IPS DF 19.7 (cell line): Measurements from ENCODE around the gene KIAA1958.

ENCODE experiments used
- DNase-seq: peaks from one replicate; pipeline ENCODE4 v3.0.0-alpha.2; 2013; ENCODE audit warnings: low read depth, low spot score

Gene KIAA1958, protein sequence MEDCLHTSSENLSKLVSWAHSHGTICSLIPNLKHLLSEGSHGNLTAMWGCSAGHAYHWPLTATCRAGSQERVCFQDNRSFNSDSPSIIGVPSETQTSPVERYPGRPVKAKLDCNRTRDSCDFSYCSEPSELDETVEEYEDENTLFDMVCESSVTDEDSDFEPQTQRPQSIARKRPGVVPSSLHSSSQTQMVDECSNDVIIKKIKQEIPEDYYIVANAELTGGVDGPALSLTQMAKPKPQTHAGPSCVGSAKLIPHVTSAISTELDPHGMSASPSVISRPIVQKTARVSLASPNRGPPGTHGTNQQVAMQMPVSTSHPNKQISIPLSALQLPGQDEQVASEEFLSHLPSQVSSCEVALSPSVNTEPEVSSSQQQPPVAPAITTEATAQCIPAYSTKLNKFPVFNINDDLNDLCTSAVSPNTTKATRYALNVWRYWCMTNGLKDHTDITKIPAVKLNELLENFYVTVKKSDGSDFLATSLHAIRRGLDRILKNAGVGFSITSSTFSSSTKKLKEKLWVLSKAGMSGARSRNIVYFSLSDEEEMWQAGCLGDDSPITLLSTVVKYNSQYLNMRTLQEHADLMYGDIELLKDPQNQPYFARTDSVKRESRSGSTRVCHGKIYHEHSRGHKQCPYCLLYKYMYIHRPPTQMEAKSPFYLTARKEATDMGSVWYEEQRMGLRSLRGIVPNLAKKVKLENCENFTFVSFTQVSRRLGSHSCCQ

GRCh38 chr9:112486221-112487007 is at the start of gene KIAA1958:
Gene KIAA1958, plus strand, starts transcription at chr9:112486827. Its CDS starts 87,254 bp downstream, at chr9:112574081.
- peak; percentile 69 for DNase-seq

- DNase-seq, result no peak
These were observed 49.2 kb upstream of the KIAA1958 start for GRCh38 chr9:112437406-112437805.

- DNase-seq, result no peak
These were observed 47.5 kb upstream of the KIAA1958 start for GRCh38 chr9:112439171-112439570.

DNA sequence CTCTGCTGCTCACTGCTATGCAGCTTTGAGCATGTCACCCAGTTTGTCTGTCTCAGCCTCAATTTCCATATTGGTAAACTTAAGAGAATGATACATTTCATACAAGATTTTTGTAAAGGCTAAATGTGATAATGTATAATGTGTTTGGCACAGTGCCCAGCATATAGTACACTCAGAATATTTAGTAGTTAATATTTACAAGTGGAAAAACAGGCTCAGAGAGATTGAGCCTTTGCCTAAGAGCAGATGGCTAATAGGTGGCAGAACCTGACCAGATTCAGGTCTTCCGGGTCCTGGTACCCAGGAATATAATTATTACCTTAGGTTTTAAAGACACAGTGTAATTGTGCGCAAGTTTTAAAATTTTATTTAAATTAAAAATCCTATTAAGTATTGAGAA is 46.8 kb upstream of the KIAA1958 start:
- no peak for DNase-seq

DNA sequence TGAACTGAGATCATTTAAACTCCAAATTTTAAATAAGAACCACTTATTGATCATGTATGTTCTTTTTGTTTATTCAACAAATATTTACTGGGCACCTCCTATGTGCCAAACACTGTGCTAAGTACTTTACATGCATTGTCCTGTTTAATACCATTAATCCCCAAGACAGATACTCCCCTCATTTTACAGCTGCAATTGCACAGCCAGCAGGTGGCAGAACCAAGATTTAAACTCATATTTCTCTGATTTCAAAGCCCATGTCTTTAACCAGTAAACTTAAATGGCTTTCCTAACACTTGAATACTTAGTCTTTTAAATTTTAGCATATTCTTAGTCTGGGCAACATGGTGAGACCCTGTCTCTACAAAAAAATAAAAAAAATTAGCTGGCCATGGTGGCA is 43.4 kb upstream of the KIAA1958 start:
- DNase-seq, result no peak

DNA sequence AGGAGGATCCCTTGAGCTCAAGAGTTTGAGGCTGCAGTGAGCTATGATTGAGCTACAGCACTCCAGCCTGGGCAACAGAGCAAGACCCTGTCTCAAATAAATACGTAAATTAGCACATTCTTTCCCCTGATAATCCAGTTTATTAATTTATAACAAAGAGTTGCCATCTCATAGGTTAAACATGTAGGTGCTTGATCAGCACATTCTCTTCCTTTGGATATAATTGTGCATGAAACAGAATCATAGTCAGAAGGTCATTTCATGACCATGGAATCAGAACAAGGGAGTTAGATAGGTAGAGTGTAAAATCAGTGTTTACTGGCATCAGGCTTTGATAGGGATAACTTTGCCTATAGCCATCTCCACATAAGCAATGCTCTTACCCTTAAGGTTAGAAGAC is 43.0 kb upstream of the KIAA1958 start:
- no peak for DNase-seq

DNA sequence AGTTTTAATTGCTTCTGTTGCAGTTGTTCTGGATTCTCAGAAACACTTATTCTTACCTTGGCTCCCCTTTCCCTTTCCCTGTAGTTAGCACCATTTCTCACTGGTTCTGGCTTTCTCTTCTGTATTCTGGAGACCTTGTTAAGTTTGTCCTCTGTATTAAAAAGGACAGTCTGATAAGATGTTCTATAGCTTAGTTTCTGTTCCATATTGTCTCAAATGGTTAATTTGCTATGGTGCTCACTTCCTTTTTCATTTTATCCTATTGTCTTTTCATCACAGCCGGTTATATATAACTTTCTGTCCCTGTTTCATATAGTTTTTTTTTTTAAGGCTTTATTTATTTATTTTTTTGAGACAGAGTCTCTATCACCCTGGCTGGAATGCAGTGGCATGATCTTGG is 41.4 kb upstream of the KIAA1958 start:
- DNase-seq, result no peak

GRCh38 chr9:112446080-112446479 is 40.5 kb upstream of the KIAA1958 start:
- no peak for DNase-seq

- no peak for DNase-seq
These were observed 40.1 kb upstream of the KIAA1958 start for GRCh38 chr9:112446526-112446925.

GRCh38 chr9:112447283-112447761 is 39.3 kb upstream of the KIAA1958 start:
- DNase-seq, result no peak

DNA sequence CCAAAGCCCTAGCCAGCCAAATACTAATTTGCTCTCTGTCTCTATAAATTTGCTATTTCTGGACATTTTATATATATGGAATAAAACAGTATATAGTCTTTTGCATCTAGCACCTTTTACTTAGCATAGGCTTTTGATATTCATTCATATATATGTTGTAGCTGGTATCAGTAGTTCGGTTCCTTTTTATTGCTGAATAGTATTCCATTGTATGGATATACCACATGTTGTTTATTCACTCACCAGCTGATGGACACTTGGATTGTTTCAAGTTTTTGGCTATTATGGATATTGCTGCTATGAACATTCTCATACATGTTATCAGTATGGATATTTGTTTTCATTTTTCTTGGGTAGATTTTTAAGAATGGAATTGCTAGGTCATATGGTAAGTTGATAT is 23.8 kb upstream of the KIAA1958 start:
- no peak for DNase-seq

DNA sequence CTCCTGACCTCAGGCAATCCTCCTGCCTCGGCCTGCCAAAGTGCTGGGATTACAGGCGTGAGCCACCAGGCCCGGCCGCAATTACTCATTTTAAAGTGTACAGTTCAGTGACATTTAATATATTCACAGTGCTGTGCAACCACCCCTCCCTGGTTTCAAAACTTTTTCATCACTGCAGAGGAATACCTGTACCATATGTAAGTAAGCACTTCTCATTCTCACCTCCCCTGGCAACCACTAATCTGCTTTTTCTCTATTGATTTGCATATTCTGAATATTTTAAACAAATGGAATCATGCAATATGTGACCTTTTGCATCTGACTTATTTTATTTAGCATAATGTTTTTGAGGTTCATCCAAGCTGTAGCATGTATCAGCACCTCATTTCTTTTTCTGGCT is 21.3 kb upstream of the KIAA1958 start:
- no peak for DNase-seq

- DNase-seq, result no peak
These were observed 13.6 kb upstream of the KIAA1958 start for GRCh38 chr9:112472996-112473395.

GRCh38 chr9:112473986-112474385 is 12.6 kb upstream of the KIAA1958 start:
- DNase-seq, result no peak

- DNase-seq, result no peak
These were observed 11.3 kb upstream of the KIAA1958 start for GRCh38 chr9:112475318-112475717.

DNA sequence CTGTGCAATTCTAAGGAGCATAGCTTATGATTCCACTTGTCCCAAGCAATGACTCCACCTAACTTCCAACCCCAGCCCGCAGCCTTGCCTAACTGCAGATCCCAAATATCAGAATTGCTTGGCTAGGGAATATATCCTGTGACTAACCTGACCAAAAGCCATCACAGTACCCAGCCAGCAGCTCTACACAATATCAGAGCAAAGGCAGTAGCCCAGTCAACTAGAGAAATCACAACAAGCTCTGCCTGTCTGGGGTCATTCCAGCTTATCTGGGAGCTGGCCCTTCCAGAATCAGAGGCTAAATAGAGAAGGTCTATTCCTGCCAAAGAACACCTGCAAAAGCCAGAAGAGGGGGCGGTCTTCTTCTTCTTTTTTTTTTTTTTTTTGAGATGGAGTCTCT is 9.3 kb upstream of the KIAA1958 start:
- DNase-seq, result no peak

DNA sequence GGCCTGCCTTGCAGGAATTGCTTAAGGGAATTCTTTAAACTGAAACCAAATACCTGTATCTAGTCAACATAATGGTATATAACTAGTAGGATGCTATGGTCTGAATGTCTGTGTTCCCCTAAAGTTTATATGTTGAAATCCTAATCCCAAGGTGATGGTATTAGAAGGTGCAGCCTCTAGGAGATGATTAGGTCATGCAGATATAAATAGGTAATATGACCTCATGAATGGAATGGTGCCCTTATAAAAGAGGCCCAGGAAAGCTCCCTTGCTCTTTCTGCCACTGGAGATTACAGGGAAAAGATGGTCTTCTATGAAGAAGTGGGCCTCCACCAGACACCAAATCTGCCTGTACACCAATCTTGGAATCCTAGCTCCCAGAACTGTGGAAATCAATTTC is 7.4 kb upstream of the KIAA1958 start:
- no peak for DNase-seq

GRCh38 chr9:112484607-112485006 is 2.0 kb upstream of the KIAA1958 start:
- DNase-seq, result no peak

- DNase-seq, result no peak
These were observed 1.1 kb upstream of the KIAA1958 start for GRCh38 chr9:112485574-112485973.

- DNase-seq, result no peak
These were observed 576 bp downstream of the KIAA1958 start for GRCh38 chr9:112487008-112487798.

- no peak for DNase-seq
These were observed 1.2 kb downstream of the KIAA1958 start for GRCh38 chr9:112487799-112488340.
